Amniotic stem cell (primary cell): ENCODE measurements around the gene EHD3.

Source experiments
- DNase-seq: peaks from one replicate; lab custom pipeline; 2025; lab: John Stamatoyannopoulos, UW

The EHD3 gene

GRCh38 chr2:31237348-31238017 lies 3.5 kb downstream of the EHD3 start:
- no peak for DNase-seq

- no peak for DNase-seq
Measured at GRCh38 chr2:31238126-31238905, 4.4 kb downstream of the EHD3 start.

GRCh38 chr2:31238906-31239592 lies 5.1 kb downstream of the EHD3 start:
- no peak for DNase-seq

DNA sequence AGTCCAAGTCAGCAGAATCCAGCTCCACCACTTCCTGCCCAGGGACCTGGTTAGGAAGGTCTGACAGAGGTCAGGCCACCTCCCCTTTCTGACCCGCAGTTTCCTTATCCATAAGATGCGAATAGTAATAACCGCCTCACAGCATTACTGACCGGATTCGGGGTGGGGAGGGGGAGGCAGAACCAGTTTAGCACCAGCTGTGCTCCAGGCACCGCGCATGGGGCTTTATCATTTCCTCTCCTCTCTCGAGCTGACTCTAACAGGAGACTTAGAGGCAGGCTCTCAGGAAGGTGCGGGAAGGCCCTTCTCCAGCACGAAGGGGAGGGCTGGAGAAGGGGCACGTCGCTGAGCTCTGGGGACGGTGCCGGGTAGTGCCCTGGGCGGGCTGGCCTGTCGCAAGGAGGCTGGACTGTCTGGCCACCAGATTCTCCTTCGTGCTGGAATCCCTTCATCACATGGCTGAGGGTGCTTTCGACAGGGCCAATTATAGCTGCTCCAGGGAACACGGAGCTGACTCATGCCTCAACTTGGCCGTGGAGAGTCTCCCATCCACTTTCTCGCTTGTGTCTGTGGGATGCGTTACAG lies 5.7 kb downstream of the EHD3 start:
- no peak for DNase-seq

GRCh38 chr2:31240381-31241365 lies 6.7 kb downstream of the EHD3 start:
- no peak for DNase-seq

DNA sequence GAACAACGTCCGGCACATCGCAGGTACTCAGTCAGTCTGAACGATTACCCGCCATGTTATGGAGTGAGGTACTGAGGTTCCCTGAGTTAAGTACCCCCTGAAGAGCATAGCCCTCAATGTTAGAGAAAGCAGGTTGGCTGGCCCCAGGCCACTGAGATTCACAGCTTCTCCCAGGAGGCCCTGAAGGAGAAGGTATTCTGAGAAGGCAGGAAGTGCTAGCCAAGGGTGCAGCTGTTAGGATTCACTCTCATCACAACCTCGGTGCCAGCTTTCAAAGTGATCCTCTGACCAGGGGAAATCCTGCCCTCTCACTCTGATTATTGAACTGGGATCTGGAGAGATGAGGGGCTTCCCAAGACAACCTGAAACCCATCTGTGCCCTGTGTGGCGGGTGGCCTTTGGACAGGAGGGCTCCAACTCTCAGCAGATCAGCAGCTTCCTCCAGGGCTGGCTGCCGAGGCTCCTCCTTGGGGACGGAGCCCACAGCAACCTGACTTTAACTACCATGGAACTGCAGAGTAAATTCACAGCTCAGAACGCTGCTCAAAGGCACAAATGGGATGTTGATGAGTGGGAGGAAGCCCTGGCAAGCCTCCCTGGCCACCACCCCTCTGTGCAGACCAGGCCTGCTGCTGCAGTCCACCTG lies 7.8 kb downstream of the EHD3 start:
- DNase-seq = no peak

- DNase-seq = no peak
Measured at GRCh38 chr2:31243053-31243452, 9.1 kb downstream of the EHD3 start.

- no peak for DNase-seq
Measured at GRCh38 chr2:31244101-31244500, 10.1 kb downstream of the EHD3 start.

- DNase-seq = no peak
Measured at GRCh38 chr2:31246184-31246852, 12.4 kb downstream of the EHD3 start.

DNA sequence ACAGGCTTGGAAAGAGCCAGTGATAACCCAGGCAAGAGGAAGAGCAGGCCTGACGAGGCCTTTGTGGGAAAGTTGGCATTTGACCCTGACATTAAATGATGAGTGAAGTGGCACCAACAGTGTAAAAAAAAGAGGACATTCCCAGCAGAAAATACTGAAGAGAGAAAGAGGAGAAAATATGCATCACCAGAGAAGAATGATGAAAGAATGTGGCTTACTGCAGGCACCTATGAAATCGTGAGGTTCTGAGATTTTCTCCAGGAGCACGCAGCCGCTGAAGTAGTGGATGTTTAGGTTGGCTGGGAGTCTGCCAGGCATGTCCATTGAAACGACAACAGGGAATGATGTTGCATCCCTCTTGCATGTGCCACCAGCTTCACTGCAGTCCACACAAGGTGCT lies 13.8 kb downstream of the EHD3 start:
- DNase-seq = no peak

DNA sequence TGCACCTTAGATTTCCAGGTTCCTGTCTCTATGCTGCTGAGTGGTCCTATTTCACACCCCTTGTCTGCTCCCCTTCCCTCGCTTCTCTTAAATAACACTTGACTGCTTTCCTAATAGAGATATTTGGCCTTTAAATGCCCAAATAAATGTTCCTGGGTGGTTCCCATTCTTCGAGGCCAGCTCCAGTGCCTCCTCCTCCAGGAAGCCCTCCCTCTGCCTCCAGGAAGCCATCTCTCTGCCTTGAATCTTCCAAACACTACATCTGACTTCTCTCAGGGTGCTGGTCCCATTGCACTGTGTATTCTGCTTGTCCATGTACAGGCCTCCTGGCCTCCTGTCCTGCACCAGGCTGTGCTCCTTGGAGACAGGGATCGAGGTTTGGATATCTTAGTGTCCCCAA lies 14.2 kb downstream of the EHD3 start:
- no peak for DNase-seq

- DNase-seq = no peak
Measured at GRCh38 chr2:31249009-31249690, 15.2 kb downstream of the EHD3 start.

DNA sequence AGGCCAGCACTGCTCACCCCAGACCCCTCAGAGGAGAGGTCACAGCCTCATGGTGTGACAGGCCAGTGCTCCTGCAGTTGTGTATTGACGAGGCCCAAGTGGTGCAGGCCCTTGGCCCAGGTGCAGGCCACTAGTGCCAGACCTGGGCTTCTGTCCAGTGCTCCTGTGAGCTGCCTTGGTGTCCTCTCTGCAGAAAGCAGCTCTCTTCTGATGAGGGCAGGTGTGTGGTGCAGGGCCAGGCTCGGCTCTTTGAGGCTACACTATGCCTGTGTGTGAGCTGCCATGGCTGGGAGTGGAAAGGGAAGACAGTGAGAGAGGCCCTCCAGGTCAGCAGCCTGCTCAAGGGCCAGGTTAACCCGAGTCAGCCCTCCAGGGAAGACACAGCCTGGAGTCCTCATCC lies 17.1 kb downstream of the EHD3 start:
- DNase-seq = no peak

GRCh38 chr2:31251851-31252250 lies 17.9 kb downstream of the EHD3 start:
- no peak for DNase-seq

DNA sequence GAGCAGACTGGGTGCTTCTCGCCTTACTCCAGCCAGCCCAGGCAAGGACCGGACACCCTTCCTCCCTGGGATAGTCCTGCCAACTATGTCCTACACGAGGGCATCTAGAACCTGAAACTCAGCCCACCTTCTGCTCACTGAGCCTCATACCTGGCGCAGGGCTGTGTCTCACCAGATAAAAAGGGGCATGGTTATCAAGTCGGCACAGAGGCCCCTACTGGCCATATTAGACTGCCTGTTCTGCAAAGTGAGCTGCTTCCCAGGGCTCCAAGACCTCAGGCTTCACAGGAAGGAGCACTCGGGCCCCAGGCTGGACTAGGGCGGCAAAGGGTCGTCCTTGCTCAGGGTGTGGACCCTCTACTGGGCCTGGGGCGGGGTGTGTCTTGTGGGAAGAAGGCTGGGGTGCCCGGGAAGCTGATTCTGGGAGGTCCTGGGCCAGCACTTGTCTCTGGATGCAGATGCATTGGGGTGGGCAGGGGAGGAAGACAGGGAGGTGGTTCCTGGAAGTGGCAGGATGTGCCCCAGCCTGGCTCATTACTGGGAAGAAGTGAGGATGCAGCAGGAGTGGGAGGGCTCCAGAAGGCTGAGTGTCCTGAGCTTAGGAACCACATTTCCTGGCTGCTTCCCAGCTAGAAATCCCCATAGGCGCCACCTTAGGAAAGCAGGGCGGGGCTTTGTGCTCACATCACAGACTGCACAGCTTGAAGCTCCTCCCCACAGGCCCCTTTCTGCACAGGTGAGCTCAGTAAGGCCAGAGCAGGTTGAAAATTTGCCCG lies 19.6 kb downstream of the EHD3 start:
- DNase-seq = no peak

- DNase-seq = no peak
Measured at GRCh38 chr2:31254237-31255203, 20.6 kb downstream of the EHD3 start.

DNA sequence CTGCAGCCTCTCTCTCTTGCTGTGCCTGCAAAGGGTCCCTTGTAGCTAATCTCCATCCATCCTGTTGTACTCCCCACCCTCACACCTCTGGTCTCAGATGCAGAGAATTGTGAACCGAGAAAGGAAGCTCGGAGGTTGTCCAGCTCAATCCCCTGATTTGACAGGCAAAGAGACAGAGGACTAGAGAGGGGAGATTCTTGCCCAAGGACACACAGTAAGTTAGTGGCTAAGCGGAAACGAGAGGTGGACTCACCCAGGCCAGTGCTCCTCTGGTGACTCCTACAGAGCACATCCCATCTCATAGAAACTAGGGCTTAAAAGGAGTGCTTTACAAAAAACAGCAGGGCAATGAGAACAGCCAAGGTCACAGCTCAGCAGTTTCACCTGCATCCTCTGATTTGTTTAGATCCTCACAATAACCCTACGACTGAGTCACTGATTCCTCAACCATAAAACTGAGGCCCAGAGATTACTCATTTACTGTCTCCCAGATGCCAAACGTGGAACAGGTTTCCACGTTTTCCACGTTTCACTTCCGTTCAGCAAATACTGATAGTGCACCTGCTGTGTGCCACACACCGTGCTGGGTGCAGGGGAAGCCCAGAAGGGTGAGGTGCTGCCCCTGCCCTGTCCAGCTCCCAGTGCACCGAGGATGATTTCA lies 22.1 kb downstream of the EHD3 start:
- no peak for DNase-seq
